Measurements from ENCODE around the gene IGDCC3. TPM values are rescaled to one million over a fixed set of nuclear protein-coding genes. Genes with fewer than 3 reads are reported as not detected.

The IGDCC3 gene
- total and polyA plus RNA-seq, 2 donors (not counting 3 experiments of a cell fraction or from before 2014, with no cell fraction given): 0.03 TPM; not detected in 1

- no peak overlapping the region for H3K4me3 ChIP-seq (replicated peaks in 1 of 3; ENCODE audit: insufficient read depth in 1 of 3, low read depth in 1 of 3, low read length in 3 of 3)
- no peaks in the 10 kb centered on the region for H3K9me3 ChIP-seq (replicated peaks; ENCODE audit: control insufficient read depth, insufficient read depth, low read length)
- POLR2A ChIA-PET: no interaction called here
- no peaks in the 10 kb centered on the region for H3K79me2 ChIP-seq (ENCODE audit: control insufficient read depth, insufficient read depth, low read length)
- no peak overlapping the region for H2AFZ ChIP-seq (ENCODE audit: low read depth, low read length)
- peaks cover 4 to 25% of the 10 kb centered on the region in 2 experiments for H3K27me3 ChIP-seq (ENCODE audit: control insufficient read depth in 2 of 2, insufficient read depth in 2 of 2, low read length in 2 of 2)
- TF ChIP-seq FOS (IDR thresholded peaks at IDR 0.05; ENCODE audit: borderline replicate concordance, insufficient read depth, low read length) (no peak), EZH2 (IDR thresholded peaks at IDR 0.05; ENCODE audit: borderline replicate concordance, low read depth, low read length, severe bottlenecking) (no peak), POLR2AphosphoS5 (IDR thresholded peaks at IDR 0.05; ENCODE audit: insufficient read depth, low read depth, low read length) (no peak), GATA2 (IDR thresholded peaks at IDR 0.05; ENCODE audit: insufficient read depth, insufficient read length, low read depth, low read length) (no peak), POLR2A (IDR thresholded peaks at IDR 0.05; ENCODE audit: low read depth, low read length) (no peak), CTCF (IDR thresholded peaks at IDR 0.05; ENCODE audit: extremely low read depth in 1 of 2, insufficient read depth in 1 of 2, low read depth in 1 of 2, low read length in 2 of 2) (no peak), MYC (IDR thresholded peaks at IDR 0.05; ENCODE audit: low read depth, low read length) (no peak), JUN (IDR thresholded peaks at IDR 0.05; ENCODE audit: borderline replicate concordance, insufficient read depth, insufficient read length, low read depth) (no peak)
- TF ChIP-seq, protein P1, sequence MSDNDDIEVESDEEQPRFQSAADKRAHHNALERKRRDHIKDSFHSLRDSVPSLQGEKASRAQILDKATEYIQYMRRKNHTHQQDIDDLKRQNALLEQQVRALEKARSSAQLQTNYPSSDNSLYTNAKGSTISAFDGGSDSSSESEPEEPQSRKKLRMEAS (IDR thresholded peaks at IDR 0.05; ENCODE audit: insufficient read depth, insufficient read length): no peak
- no peaks in the 10 kb centered on the region for H3K4me1 ChIP-seq (ENCODE audit: control insufficient read depth, extremely low read depth, insufficient read depth, low read length)
- intact Hi-C loops (cut with micrococcal nuclease): no loop called here
- no peaks in the 10 kb centered on the region for H3K9me1 ChIP-seq (replicated peaks; ENCODE audit: control insufficient read depth, extremely low read depth, insufficient read depth, low read length)
- H3K36me3 ChIP-seq (ENCODE audit: control insufficient read depth in 2 of 2, extremely low read depth in 1 of 2, insufficient read depth in 2 of 2, low read length in 2 of 2): no peaks in the 10 kb centered on the region
- H3K27ac ChIP-seq (ENCODE audit: insufficient read depth, low read depth, low read length): no peak overlapping the region
- no peaks in the 10 kb centered on the region for H4K20me1 ChIP-seq (replicated peaks; ENCODE audit: control insufficient read depth, extremely low read depth, insufficient read depth, low read length)
- no peak for DNase-seq (ENCODE audit: low read depth, low spot score)
- CTCF ChIA-PET: no interaction called here
- no peak for FAIRE-seq
- dilution Hi-C loops (cut with MboI; ENCODE audit: extremely low pct_ligation_motif_present, low sequenced_read_pairs): no loop called here
- no TSS peak for BruUV-seq (replicated peaks)
- H3K9ac ChIP-seq (replicated peaks; ENCODE audit: extremely low read depth, insufficient read depth, low read length): no peak overlapping the region
- no peak overlapping the region for H3K4me2 ChIP-seq (ENCODE audit: insufficient read depth, low read length)
These were observed 28.7 kb upstream of the IGDCC3 start for GRCh38 chr15:65406424-65407000.
